Activated CD4-positive, alpha-beta memory T cell treated with anti-CD3 and anti-CD28 coated beads, Interleukin-2, amount 10 ng/mL, durations not matched to agents 7 days and 5 days (primary cell): ENCODE data around the gene NSMF. TPM values are rescaled to one million over a fixed set of nuclear protein-coding genes. Genes with fewer than 3 reads are reported as not detected.
"Not testable (repeated sequence)": the region's sequence is repeated elsewhere in the genome, so short reads cannot be mapped to it uniquely, and the experiment has no call there.

ENCODE experiments used
- CTCF ChIA-PET: fragments of 350-600 bp; sonication (Branson Sonifier 250); formaldehyde crosslinking; loops from one replicate; lab custom pipeline; 2021; ENCODE audit warnings: antibody characterized with exemption, inconsistent platforms; lab: Charles Lee
- POLR2A ChIA-PET: fragments of 350-600 bp; sonication (Branson Sonifier 250); formaldehyde crosslinking; loops from one replicate; lab custom pipeline; 2021; ENCODE audit warnings: antibody characterized with exemption; lab: Charles Lee
- DNase-seq: peaks from one replicate; pipeline ENCODE4 v3.0.0-alpha.2; 2020
- H3K27ac Mint-ChIP-seq: one replicate; pipeline ENCODE4 v1.8.0; 2021; ENCODE audit warnings: mild to moderate bottlenecking, mixed read lengths
- H3K27me3 Mint-ChIP-seq: one replicate; pipeline ENCODE4 v1.8.0; 2021; ENCODE audit warnings: mixed read lengths
- H3K36me3 Mint-ChIP-seq: one replicate; pipeline ENCODE4 v1.8.0; 2021; ENCODE audit warnings: low read depth, mixed read lengths
- H3K4me1 Mint-ChIP-seq: one replicate; pipeline ENCODE4 v1.8.0; 2021; ENCODE audit warnings: mixed read lengths
- H3K4me3 Mint-ChIP-seq: one replicate; pipeline ENCODE4 v1.8.0; 2021; ENCODE audit warnings: mild to moderate bottlenecking, mixed read lengths
- H3K9me3 Mint-ChIP-seq: one replicate; pipeline ENCODE4 v1.8.0; 2021; ENCODE audit warnings: mixed read lengths
- total RNA-seq, 2 experiments: library from RNA; stranded (reverse); gene quantifications; one replicate each; pipeline ENCODE4 v1.2.3, GENCODE V29; 2021

Gene NSMF
- total RNA-seq, 2 experiments from 2014 or later, result 29.0 to 31.9 TPM

DNA sequence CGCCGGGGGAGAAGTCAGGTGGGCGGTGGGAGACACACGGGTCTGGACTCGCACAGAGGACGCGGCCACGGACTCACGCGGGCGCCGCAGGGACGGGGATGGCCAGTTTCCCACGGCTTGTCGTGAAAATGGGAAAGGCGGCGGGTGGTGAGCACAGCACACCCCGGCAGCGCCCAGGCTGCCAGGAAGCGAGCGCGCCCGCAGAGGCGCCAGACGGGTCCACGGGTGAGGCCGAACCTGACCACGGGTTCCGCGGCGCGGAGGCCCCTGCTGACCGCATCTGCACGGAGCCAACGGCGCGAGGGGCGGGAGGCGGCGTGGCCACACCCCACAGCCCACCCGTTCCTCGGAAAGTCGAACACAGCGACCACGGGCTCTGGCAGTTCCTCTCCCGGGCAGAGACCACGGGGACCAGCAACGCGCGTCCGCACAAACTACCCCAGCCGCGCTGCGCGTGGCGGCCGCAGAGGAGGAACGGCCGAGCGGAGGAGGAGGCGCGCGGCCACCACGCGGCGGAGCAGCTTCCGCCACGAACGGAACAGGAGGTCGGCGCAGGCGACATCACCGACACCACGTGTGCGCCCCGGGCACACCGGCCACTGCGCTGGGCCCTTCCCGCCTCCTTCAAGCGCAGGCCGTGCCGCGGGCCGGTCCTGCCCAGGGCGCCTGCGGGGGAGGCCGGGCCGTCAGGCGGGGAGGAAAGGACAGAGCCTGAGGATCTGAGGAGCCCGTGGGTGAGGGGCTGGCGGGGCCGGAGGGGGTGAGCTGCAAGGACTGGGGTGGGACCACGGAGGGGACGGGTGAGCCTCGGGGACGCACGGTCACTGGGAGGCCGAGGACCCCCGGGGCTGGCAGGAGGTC is 41.7 kb downstream of the NSMF start:
- CTCF ChIA-PET, result no interaction called here
- no peak for DNase-seq

DNA sequence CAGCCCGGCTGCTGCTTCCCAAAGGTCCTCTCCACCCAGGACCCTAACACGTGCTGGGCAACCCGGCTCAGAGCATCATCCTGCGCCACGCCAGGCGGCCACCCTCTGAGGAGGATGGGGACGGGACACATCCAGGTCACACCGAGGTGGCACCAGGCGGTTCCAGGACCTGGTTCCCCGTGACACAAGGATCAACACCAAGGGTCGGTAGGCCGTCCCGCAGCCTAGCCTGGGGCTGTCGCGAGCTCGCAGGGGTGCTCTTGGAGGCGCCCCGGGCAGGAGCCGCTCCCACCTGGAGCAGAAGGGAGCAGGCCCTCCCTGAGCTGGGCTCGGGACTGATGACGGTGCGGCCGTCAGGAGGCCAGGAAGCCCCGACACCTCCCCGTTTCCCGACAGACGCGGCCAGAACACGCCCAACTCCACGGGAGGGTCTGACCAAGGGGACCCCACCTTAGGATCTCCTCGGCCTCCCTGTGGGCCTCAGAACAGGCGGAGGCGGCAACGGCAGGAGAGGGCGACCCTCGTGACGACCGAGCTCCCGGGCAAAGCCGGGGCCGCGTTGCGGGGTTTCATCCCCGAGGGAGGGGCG is 42.5 kb downstream of the NSMF start:
- H3K9me3 Mint-ChIP-seq, result no peaks in the 10 kb centered on the region
- no peaks in the 10 kb centered on the region for H3K27me3 Mint-ChIP-seq
- no peak overlapping the region for H3K27ac Mint-ChIP-seq
- DNase-seq, result no peak
- no peaks in the 10 kb centered on the region for H3K36me3 Mint-ChIP-seq
- ChIA-PET POLR2A (no interaction called here), CTCF (no interaction called here)
- H3K4me1 Mint-ChIP-seq, result peaks cover 14% of the 10 kb centered on the region
- H3K4me3 Mint-ChIP-seq, result no peak overlapping the region

More for the DNA sequence above, 41.7 kb downstream of the NSMF start:
- POLR2A ChIA-PET, result interaction anchor here (1.0 kb wide), 1 partner anchor 101 kb away, joined by 4 read pairs; no protein-coding TSS in a partner anchor
- Mint-ChIP-seq H3K4me3 (peak overlapping the region; percentile 53), H3K27me3 (no peaks in the 10 kb centered on the region), H3K36me3 (no peaks in the 10 kb centered on the region), H3K9me3 (no peaks in the 10 kb centered on the region), H3K27ac (no peak overlapping the region), H3K4me1 (peaks cover 19% of the 10 kb centered on the region)

DNA sequence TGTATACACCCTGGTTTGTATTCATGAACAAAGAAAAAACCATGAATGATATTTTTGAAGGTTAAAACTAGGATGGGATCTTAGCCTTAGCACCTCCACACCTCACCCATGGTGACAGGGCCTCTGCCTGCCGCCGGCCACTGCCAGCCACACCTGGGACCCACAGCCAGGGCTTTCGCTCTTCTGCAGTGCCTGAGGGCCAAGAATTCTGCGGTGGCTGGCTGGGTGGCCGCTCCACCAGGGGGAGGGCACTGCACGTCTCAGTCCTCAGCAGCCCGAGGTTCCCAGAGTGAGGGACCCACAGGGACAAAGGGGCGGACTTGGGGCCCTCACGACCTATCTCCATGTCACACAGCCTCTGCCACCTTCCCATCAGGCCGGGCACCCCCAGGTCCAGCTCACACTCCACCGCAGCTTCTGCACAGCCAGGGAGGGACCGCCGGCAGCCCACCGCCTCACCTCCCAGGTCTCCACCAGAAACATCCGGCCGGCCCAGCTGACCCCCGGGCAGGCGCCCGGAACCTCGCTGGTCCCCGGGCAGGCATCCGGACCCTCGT is 43.0 kb downstream of the NSMF start:
- Mint-ChIP-seq H3K27me3 (no peaks in the 10 kb centered on the region), H3K36me3 (no peaks in the 10 kb centered on the region), H3K4me3 (no peak overlapping the region), H3K27ac (no peak overlapping the region), H3K9me3 (no peaks in the 10 kb centered on the region), H3K4me1 (peaks cover 16% of the 10 kb centered on the region)
- ChIA-PET CTCF (no interaction called here), POLR2A (no interaction called here)
- DNase-seq, result no peak

DNA sequence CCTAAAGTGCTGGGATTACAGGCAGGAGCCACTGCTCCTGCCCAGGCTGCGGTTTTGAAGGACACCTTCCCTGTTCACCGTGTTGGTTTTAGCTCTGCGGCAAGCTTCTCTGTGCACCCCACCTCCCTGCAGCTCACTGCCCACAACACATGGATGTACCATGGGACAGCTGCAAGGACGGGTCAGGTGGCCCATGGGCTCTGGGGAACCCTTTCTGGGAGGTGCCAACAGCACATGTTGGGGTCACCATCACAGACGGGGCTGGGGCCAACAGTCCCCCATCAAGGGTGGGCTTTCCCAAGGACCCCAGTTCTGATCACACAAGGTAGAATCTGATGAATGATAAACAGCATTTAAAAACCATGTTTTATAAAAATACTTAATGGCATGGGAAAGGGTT is 43.7 kb downstream of the NSMF start:
- peaks cover 20% of the 10 kb centered on the region for H3K4me1 Mint-ChIP-seq
- POLR2A ChIA-PET, result no interaction called here
- no peak for DNase-seq
- no peaks in the 10 kb centered on the region for H3K9me3 Mint-ChIP-seq
- H3K27me3 Mint-ChIP-seq, result no peaks in the 10 kb centered on the region
- no peak overlapping the region for H3K4me3 Mint-ChIP-seq
- H3K27ac Mint-ChIP-seq, result no peak overlapping the region
- CTCF ChIA-PET, result interaction anchor here (1.2 kb wide), 1 partner anchor 10 kb away, joined by 3 read pairs; no protein-coding TSS in a partner anchor
- H3K36me3 Mint-ChIP-seq, result no peaks in the 10 kb centered on the region

DNA sequence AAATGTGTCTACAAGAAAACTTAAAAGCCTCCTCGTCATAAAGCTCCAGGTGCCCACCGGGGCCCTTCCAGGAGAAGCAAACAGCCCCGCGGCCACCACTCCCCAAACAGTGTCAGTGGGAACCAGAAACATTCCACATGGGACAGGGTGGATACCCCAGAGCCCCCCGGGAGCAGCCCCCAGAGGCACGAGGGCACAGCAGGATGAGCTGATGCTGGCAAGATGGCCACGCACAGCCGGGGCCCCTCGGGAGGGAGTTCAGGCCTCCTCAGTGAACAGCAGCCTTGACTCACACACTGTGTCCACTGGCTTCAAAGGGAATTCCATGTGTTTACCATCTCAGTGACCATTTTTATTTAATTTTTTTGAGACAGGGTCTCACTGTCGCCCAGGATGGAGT is 46.7 kb downstream of the NSMF start:
- no peaks in the 10 kb centered on the region for H3K36me3 Mint-ChIP-seq
- no peak for DNase-seq
- no peaks in the 10 kb centered on the region for H3K9me3 Mint-ChIP-seq
- H3K4me3 Mint-ChIP-seq, result no peak overlapping the region
- ChIA-PET CTCF (no interaction called here), POLR2A (interaction anchor here (1.6 kb wide), 1 partner anchor 10 kb away, joined by 5 read pairs; the partner anchor contains the start of gene EXD3)
- no peak overlapping the region for H3K27ac Mint-ChIP-seq
- peaks cover 23% of the 10 kb centered on the region for H3K4me1 Mint-ChIP-seq
- no peaks in the 10 kb centered on the region for H3K27me3 Mint-ChIP-seq

DNA sequence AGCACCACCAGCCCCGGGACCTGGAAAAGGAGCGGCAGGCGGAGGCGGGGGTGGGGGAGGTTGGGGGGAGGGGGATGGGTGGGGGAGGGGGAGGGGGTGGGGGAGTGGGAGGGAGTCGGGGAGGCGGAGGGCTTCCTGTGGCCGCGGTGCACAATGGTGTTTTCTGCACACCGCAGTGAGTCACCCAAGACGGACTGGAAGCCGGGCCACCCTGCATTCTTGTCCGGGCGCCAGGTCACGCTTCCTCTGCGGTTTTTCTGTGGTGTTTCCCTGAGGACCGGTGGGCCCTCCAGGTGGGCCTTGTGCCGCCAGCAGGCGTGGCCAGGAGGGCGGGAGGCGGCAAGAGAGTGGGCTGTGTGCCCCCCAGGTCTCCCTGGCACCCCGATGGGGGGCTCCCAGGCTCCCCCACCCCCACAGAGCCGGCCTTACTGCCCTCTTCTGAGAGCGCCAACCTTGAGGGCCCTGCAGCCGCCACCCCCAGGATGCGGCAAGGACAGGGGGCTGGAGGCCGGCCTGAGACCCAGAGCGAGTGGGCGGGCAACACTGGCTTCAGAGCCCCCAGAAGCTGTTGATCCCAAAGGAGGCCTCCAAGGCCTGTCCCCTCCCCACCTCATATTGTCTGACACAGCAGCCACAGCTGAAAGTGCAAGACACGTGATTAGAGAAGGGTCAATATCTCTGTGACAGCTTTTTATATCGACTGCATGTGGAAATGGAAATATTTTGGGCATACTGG is 47.3 kb downstream of the NSMF start:
- ChIA-PET POLR2A (interaction anchor here (0.8 to 1.6 kb wide), 2 partner anchors 11 kb away, joined by 3 to 5 read pairs; partner anchors contain the start of genes EXD3 and NOXA1), CTCF (interaction anchor here (0.8 kb wide), 1 partner anchor 11 kb away, joined by 3 read pairs; the partner anchor contains the start of genes EXD3 and NOXA1)
- Mint-ChIP-seq H3K27me3 (no peaks in the 10 kb centered on the region), H3K27ac (no peak overlapping the region), H3K9me3 (no peaks in the 10 kb centered on the region), H3K36me3 (no peaks in the 10 kb centered on the region), H3K4me3 (no peak overlapping the region), H3K4me1 (peaks cover 23% of the 10 kb centered on the region)
- DNase-seq, result peak; percentile 66

DNA sequence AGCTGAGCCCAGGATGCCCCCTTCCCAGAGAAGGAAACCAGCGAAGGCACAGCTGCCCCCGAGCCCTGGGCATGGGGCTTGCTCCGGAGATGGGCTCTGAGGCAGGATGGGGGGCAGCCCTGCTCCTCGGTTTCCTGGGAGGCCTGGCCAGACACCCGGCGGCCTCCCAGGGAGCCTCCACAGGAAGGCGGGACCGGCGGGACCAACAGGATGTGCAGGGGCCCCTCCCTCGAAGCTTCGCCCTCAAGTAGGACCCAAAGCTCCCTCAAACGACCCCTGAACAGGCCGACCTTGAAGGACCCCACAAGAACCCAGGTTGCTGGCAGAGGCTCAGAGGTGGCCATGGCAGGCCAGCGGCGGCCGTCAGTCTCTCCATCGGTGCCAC is 47.9 kb downstream of the NSMF start:
- Mint-ChIP-seq H3K9me3 (no peaks in the 10 kb centered on the region), H3K27me3 (no peaks in the 10 kb centered on the region), H3K4me3 (peak overlapping the region; percentile 24), H3K36me3 (no peaks in the 10 kb centered on the region), H3K4me1 (peaks cover 23% of the 10 kb centered on the region), H3K27ac (no peak overlapping the region)
- CTCF ChIA-PET, result interaction anchor here (0.8 kb wide), 1 partner anchor 12 kb away, joined by 3 read pairs; the partner anchor contains the start of genes EXD3 and NOXA1
- POLR2A ChIA-PET, result interaction anchor here (0.8 kb wide), 1 partner anchor 12 kb away, joined by 3 read pairs; the partner anchor contains the start of genes EXD3 and NOXA1
- DNase-seq, result no peak

DNA sequence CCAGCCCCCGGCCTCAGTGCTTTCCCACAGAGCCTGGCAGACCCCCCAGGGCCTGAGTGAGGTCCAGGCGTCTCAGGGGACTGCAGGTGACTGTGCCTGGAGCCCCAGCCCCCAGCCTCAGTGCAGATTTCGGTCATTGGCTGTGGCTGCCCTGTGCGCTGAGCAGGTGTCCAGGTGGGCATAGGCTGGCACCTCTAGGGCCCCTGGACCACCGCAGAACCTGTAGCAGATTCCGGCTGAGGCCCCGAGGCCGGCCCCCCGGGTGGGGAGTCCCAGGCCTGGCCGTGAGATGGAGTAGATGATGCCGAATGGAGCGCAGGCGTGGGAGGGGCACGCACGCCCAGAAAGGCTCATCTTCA is 48.3 kb downstream of the NSMF start:
- no peak overlapping the region for H3K4me3 Mint-ChIP-seq
- ChIA-PET CTCF (interaction anchor here (0.8 to 1.4 kb wide), 2 partner anchors 12 to 109 kb away, joined by 3 to 4 read pairs; partner anchors contain the start of genes EXD3, NOXA1 and NRARP), POLR2A (interaction anchor here (0.8 kb wide), 1 partner anchor 12 kb away, joined by 3 read pairs; the partner anchor contains the start of genes EXD3 and NOXA1)
- no peaks in the 10 kb centered on the region for H3K27me3 Mint-ChIP-seq
- no peaks in the 10 kb centered on the region for H3K36me3 Mint-ChIP-seq
- H3K27ac Mint-ChIP-seq, result no peak overlapping the region
- H3K9me3 Mint-ChIP-seq, result no peaks in the 10 kb centered on the region
- no peak for DNase-seq
- peaks cover 25% of the 10 kb centered on the region for H3K4me1 Mint-ChIP-seq

DNA sequence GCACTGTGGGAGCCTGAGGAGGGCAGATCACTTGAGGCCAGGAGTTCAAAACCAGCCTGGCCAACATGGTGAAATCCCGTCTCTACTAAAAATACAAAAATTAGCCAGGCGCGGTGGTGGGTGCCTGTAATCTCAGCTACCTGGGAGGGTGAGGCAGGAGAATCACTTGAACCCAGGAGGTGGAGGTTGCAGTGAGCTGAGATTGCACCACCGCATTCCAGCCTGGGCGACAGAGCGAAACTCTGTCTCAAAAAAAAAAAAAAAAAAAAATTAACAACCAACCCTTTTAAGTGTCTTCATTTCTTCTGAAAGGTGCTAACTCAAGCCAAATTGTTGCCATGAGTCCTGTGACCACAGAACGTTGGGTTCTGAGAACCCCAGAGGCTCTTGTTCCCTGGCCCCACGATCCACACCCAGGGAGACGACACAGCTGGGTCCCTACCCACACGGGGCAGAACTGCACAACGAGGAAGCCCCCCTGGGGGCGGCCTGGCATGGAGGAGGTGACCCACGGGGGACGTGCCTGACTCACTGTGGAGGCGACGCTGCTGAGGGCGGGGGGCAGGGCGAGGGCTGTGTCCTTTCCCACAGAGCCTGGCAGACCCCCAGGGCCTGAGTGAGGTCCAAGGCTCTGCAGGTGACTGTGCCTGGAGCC is 48.8 kb downstream of the NSMF start:
- CTCF ChIA-PET, result interaction anchor here (1.4 kb wide), 1 partner anchor 108 kb away, joined by 4 read pairs; the partner anchor contains the start of gene NRARP
- POLR2A ChIA-PET, H3K4me3 Mint-ChIP-seq, H3K36me3 Mint-ChIP-seq, H3K27ac Mint-ChIP-seq, DNase-seq, H3K9me3 Mint-ChIP-seq, H3K27me3 Mint-ChIP-seq: not testable (repeated sequence)
- peaks cover 27% of the 10 kb centered on the region for H3K4me1 Mint-ChIP-seq

DNA sequence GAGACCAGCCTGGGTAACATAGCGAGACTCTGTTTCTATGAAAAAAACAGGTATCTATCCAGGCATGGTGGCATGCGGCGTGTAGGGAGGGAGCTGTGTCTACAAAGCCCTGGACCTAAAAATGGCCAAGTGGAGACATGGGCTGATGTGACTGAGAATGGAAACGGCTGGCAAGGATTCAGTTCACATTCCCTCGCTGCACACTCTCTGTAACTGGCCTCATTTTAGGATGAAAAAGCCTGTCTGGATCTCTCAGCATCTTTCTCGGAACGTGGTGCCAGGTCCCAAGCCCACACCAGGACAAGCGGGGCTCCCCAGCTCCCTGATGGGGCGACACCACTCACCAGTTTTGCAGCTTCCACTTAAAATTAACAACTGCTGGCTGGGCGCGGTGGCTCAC is 49.6 kb downstream of the NSMF start:
- POLR2A ChIA-PET, result no interaction called here
- DNase-seq, result no peak
- no peak overlapping the region for H3K27ac Mint-ChIP-seq
- CTCF ChIA-PET, result interaction anchor here (1.4 kb wide), 1 partner anchor 108 kb away, joined by 4 read pairs; the partner anchor contains the start of gene NRARP
- H3K4me3 Mint-ChIP-seq, result no peak overlapping the region
- no peaks in the 10 kb centered on the region for H3K9me3 Mint-ChIP-seq
- H3K4me1 Mint-ChIP-seq, result peaks cover 26% of the 10 kb centered on the region
- H3K36me3 Mint-ChIP-seq, result no peaks in the 10 kb centered on the region
- H3K27me3 Mint-ChIP-seq, result peaks cover 2% of the 10 kb centered on the region

DNA sequence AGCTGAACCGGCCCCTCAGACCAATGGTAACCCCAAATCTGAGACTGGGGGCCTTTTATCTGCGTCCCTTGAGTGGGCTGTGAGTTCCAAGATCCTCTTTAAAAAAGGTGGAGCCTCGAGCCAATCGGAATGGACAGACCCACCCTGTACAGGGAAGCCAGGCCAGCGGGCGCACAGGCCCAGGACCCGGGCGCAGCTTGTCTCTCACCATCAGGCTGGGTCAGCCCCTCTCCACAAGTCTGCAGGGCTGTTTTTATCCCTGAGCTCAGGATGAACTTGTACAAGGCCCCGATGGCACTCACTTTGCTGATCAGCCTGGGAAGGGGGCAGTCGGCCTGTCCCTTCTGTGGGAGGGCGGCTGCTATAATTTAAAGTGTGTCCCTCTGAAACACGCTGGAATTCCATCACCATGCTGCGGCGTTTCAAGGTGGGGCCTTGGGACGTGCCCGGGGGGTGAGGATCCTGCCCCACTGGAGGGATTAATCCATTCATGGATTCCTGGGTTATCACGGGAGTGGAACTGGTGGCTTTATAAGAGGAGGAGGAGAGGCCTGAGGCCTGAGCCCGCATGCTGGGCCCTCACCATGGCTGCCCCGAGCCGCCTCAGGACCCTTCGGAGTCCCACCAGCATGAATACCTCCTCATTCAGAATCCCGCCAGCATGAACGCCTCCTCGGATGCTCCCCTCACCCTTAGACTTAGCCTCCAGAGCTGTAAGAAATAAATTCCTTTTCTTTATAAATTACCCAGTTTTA is 50.3 kb downstream of the NSMF start:
- ChIA-PET POLR2A (no interaction called here), CTCF (interaction anchor here (0.7 to 1.8 kb wide), 2 partner anchors 107 to 488 kb away, joined by 3 to 4 read pairs; partner anchors contain the start of gene NRARP)
- H3K4me1 Mint-ChIP-seq, result peaks cover 22% of the 10 kb centered on the region
- H3K9me3 Mint-ChIP-seq, result no peaks in the 10 kb centered on the region
- H3K36me3 Mint-ChIP-seq, result no peaks in the 10 kb centered on the region
- peaks cover 2% of the 10 kb centered on the region for H3K27me3 Mint-ChIP-seq
- DNase-seq, result no peak
- no peak overlapping the region for H3K4me3 Mint-ChIP-seq
- no peak overlapping the region for H3K27ac Mint-ChIP-seq
